Measurements from ENCODE around the gene SMCO2.

DNA sequence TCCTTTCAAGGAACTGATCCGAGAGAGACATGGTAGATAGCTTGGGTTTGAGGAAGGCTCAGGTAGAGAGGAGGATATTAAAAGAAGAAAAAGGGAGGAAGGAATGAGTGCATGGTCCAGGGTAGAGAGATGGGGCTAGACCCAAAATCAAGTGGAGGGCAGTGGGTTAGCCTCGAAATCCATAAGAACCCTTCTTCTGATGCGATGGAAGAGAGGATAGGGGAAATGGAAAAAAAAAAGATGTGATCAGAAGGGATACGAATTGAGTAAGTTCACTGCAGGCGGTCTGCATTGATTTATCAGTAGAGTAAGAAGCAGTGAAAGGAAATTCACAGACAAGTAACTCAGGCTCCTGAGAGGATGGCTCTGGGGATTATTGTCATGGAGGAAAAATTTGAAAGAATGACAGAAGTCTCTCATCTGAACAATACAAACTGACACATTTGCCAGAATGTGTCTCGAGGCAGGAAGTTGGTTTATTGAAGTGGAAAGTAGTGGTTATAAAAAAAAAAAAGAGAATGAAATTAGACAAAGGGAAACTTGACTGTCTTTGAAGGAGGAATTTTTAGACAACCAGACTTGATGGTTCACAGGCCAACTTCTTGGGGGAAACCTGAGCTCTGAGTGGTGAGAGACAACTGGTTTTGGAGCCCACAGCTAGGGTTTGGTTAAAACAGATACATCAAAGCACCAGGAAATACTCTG is 87.7 kb downstream of the SMCO2 start:
- TF ChIP-seq, protein P1, sequence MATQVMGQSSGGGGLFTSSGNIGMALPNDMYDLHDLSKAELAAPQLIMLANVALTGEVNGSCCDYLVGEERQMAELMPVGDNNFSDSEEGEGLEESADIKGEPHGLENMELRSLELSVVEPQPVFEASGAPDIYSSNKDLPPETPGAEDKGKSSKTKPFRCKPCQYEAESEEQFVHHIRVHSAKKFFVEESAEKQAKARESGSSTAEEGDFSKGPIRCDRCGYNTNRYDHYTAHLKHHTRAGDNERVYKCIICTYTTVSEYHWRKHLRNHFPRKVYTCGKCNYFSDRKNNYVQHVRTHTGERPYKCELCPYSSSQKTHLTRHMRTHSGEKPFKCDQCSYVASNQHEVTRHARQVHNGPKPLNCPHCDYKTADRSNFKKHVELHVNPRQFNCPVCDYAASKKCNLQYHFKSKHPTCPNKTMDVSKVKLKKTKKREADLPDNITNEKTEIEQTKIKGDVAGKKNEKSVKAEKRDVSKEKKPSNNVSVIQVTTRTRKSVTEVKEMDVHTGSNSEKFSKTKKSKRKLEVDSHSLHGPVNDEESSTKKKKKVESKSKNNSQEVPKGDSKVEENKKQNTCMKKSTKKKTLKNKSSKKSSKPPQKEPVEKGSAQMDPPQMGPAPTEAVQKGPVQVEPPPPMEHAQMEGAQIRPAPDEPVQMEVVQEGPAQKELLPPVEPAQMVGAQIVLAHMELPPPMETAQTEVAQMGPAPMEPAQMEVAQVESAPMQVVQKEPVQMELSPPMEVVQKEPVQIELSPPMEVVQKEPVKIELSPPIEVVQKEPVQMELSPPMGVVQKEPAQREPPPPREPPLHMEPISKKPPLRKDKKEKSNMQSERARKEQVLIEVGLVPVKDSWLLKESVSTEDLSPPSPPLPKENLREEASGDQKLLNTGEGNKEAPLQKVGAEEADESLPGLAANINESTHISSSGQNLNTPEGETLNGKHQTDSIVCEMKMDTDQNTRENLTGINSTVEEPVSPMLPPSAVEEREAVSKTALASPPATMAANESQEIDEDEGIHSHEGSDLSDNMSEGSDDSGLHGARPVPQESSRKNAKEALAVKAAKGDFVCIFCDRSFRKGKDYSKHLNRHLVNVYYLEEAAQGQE (IDR thresholded peaks at IDR 0.05; ENCODE audit: low read depth) = 0 out of 2 replicates have a peak, but pooled peaks have one; percentile 46
- TF ChIP-seq NFIC (IDR thresholded peaks at IDR 0.05) = peak; percentile 83
- peak; percentile 93; the same call in 1 of the 2 replicates for TF ChIP-seq EP300 (IDR thresholded peaks at IDR 0.05; ENCODE audit: borderline replicate concordance)
- TF ChIP-seq, protein P2, sequence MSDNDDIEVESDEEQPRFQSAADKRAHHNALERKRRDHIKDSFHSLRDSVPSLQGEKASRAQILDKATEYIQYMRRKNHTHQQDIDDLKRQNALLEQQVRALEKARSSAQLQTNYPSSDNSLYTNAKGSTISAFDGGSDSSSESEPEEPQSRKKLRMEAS (IDR thresholded peaks at IDR 0.05) = no peak
- peak; percentile 81 for TF ChIP-seq TEAD4 (IDR thresholded peaks at IDR 0.05)
